HG03135 (cell line): ENCODE data around the gene RAP1GAP2.

Experiments
- ATAC-seq: cut with Tn5 transposase; IDR thresholded peaks from one replicate; pipeline ENCODE4 v1.9.1; 2021; ENCODE audit warnings: mild to moderate bottlenecking, moderate library complexity; ENCODE audit not compliant: unreplicated experiment

RAP1GAP2 gene

DNA sequence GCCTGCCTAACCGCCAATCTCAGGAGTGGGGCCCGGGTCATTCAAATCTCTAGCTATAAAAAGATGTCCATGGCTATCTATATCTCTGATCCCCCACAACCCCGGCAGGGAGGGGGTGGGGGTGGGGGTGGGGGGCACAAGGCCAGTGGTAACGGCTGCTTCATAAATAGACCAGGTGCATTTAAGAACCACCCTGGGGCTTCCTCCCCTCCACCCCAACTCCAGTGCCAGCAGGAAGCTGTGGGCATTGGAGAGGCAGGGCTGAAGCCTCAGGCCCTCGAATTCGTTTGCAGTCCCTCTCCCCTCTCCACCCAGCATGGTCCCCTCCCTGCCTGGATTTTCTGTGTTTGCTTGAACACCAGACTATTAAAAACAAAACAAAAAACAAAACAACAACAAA lies 56.0 kb downstream of the RAP1GAP2 start:
- ATAC-seq: no peak

DNA sequence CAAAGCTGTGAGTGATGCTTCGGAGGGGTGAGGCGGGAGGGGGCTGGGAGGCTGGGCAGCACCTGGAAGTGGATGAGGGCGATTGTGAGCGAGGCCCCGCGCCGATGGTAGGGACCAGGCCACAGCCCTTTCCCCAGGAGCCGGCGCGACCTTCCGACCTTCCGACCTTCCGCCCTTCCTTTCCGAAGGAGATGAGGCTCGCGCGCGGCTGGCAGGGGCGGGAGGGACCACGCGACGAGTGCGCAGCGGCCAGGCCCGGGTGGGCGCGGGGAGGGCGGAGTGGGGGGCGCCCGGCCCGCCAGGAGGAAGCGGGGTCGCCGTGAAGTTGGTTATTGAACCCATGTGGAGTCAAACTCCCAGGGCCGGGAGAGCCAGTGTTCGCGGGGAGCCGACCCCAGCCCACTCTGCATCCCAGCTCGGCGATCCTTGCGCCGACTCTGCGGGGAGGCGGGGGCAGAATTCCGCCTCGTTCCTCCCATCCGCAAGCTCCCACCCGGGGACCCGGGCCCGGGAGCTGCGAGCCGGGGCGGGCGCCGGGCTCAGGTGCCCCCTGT lies 56.6 kb downstream of the RAP1GAP2 start:
- ATAC-seq: no peak

DNA sequence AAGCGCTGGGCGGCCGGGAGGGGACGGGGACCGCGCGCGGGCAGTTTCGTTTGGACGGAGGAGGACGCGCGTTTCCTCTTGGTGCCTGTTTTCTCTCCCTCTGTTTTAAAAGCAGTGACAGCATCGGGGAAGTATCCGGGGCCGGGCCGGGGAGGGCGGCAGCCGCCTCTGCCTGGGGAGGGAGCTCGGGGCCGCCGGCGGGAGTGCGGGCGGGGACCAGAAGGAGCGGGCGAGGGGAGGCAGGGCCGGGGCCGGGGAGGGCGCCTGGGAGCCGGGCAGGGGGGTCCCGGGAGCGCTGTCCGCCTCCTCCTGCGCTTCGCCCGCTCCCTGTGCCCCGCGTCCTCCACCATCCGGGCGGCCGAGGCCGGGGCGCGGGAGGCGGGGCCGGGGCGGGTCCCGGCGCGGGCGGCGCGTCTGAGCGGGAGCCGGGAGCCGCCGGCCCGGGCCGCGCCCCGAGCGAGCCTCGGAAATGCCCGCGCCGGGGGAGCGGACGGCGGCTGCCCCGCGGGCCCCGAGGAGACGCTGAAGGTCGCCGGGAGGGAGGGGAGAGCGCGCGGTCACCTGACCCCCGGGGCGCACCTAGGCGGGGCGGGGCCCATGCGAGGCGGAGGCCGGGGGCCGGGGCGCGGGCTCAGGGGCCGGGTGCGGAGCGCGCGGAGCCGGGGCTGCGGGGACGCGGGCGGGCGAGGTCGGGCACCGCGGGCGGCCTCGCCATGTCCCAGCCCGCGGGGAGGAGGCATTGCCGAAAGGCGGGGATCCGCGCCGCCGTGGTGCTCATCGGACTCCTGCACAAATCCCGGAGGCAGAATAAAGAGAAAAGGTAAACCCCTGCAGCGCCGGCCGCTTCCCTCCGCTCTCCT lies 57.3 kb downstream of the RAP1GAP2 start:
- ATAC-seq: no peak

DNA sequence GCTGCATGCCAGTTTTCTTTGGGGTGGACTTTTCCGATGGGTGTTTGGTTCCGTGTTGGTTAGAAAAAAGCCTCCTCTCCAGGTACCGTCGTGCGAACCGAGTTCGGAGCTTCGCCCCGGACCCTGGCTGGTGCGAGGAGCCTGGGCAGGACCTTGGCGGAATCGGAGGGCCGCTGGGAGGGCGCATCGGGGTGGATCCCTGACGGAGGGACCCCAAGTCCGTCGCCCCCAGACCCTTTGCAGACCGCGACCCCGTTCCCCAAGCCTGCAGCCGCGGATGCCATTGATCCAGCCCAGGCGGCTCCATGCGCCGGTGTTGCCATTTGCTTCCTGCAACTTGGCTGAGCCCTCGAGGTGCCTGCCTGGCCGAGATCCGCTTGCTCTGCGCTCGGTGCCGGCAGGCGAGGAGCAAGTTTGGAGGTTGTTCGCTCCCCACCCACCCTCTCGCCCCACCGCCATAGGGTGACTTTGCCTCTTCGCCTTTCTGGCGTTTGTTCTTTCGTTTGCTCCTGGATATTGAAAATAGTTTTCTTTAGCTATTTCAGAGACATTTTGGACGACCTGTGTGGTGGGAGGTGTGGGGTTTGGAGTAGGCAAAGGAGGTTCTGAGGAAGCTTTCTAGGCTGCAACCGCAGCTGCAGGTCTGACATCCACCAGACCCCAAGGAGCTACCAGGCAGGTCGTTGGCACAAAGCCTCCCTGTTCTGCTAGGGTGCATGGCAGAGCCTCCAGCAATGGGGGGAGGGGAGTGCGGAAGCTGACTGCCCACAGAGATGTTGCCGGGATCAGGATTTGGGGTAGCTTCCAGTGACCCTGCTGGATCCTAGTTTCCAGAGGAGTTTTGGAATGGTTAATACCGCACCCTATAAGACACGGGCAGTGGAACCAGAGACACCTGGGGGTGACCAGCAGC lies 58.2 kb downstream of the RAP1GAP2 start:
- ATAC-seq: no peak

DNA sequence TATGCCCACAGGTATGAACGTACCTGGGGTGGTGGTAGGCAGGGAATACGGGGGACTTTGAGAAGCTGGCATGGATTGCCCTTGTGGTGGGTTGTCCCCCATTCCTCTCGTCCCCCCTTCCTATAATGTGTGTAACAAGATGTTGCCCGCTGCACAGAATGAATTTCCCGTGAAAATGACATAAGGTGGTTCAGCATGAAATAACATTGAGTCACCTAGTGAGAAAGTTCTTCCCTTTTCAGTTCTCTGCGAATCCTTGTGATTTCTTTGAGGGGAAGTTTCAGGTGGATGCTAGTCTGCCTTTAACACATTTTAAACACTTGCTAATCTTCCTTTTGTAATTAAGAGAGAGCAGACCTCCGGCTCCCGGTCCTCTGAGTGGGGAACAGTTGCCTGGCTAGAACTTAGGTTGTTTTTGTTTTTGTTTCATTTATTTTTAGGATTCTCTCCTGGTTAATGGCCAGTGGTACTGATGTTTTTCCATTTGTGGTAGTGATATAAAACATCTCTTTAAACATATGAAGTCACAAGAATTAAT lies 58.9 kb downstream of the RAP1GAP2 start:
- no peak for ATAC-seq

DNA sequence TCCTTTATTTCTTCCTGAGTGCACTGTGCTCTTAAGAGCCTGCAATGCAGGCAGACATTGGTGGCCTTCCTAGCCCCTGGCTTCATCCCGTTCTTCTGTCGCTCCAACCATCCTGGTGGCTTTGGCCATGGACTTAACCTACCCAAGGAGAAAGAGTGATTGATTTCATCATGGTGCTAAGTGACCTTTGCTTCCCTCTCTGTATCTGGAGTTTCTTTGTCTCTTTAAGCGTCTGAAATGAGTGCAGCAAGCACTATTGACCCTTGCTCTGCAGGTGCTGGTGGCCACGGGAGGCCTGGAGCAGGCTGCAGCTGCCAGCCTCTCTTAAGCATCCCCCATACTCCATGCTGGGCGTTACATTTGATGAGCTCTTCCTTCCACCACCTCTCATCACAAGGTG lies 60.5 kb downstream of the RAP1GAP2 start:
- no peak for ATAC-seq

DNA sequence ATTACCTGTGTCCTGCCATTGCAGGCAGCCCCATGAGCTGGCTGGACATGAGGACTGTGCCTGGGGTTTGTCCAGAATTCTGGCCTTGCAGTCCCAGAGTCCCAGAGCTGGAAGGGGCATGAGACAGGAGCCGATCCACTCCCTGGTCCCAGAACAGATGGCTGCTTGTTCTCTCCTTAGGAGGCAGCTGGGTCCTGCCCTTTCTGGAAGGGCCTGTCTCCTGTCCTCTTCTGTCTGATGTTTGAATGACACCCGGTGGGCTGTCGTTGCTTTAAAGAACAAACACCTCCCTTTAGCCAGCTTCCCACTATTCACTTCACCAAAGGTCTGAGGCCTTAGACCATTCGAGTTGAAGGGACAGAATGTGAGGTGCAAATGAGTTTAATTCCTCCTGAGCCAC lies 63.8 kb downstream of the RAP1GAP2 start:
- no peak for ATAC-seq

DNA sequence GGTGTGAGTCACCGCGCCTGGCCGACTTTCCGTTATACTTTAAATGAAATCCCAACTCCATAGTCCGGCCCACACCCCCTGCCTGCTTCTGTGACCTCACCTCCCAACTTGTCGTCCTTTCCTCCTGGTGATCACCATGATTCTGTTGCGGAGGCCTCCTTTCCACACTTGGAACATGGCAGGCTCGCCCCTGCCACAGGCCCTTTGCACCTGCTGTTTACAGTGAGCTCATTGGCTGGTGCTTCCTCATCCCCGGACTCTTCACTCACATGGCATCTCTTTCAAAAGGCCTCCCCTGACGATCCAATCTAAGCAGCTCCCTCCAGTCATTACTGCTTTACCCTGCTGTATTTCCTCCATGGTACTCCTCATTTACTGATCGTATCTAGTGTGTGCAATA lies 64.6 kb downstream of the RAP1GAP2 start:
- ATAC-seq: no peak

DNA sequence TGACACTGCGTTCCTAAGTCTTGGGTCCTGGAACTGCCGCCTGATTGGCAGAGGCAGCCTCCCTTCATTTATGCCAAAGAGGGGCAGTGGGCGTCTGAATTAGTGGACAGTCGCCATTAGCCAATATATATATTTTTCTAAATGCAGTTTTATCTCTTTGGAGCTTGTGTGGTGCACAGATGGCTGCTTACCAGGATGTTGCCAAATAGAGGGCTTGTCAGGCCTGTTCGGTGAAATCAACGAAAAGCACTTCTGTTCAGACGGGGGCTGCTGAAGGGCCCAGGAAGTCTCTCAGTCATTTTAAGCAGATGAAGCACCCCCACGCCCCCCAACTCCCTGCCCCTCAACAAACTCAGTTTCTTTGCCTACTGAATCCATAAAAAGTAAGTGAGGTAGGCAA lies 66.0 kb downstream of the RAP1GAP2 start:
- ATAC-seq: no peak

DNA sequence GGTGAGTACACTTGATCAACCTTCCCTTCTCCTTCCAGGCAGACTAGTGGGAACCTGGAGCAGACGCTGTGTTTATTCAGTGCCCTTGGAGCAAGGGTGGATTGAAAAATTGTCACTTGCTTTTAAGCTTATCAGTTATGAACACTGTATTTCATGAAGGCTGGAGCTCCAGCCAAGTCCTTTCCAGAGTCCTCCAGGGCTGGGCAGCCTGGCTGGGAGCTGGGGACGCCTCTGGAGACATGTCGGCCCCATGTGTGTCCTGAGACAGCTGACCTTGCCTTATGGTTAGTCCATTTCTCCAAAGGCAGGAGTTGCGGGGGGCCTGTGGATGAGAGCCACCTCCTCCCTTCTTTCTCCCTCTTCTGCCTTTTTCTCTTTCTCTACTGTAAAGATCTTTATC lies 67.0 kb downstream of the RAP1GAP2 start:
- ATAC-seq: no peak

DNA sequence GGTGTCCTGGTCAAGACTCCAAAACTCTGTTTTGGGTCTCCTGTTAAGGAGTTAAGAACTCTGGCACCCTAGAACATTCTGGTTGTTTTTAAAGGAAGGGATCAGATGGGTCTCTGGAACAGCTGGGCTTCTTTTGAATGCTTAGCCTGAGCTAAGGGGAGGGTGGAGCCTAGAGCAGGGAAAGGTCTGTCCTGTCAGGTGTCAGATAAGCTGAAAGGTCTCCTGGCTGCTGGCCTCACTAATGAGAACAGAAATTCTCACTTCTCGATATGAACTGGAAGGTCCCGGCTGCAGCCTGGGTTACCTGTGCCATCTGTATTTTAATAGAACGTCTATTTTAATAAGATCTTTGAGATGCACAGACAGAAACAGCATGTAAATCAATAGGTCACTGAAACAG lies 69.0 kb downstream of the RAP1GAP2 start:
- no peak for ATAC-seq

DNA sequence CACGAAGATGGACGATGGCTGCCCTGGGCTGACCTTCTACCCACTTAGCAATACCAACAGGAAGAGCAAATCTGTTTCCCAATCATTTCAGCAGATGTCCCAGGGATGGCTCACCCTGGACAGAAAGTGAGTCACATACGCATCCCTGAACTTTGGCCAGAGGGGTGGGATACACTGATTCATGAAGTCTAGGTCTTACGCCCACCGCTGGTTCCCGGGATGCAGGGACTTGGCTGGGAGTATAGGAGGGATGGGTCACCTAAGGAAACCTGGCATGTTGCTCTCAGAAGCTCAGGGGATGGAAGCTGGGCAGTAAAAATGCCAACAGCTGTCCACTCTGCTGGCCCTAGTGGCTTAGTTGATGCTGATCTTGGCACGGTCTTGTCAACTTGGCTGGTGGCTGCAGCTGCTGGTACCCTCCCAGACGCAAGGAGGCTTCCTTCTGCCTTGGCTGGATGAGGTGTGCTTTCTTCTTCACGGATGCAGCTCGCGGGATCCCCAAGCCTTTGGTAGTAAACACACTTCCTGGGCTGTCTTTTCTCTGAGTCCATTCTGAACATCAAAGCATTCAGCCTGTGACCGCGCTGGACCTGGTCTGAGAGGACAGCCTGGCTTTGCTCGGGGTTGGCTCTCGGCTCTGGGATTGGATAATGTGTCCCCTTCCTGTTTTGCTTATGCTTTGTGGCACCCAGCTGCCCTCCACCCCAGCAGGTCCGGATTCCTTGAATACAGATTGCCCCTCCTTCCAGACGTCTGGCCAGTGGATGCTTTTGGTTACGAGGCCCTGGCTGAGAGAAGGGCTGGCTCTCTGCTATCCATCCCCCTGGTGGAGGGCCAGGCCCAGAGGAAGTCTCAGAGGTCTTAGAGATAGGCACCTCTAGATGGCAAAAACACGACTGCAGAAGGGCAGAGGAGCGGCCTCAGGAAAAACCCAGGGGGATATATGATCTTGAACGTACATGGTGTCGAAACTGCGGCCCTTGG lies 71.5 kb downstream of the RAP1GAP2 start:
- ATAC-seq: no peak

DNA sequence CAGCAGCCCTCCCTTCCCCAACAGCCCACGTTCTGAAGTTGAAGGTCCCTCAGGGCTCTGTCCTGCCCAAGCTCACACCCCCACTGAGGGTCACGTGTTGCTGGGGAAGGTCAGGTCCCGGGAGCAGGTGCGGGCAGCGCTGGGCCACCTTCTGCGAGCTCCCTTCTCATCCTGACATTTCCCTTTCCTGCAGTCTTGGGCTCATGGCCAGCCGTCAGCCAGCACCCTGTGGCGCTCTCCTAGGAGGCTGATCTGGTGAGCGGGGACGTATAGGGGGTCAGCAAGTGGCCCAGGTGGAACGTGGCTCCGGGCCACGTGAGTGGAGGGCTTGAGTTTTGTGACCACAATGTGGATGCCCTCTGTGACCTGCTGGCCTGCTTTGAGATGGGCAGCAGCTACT lies 73.4 kb downstream of the RAP1GAP2 start:
- ATAC-seq: no peak

DNA sequence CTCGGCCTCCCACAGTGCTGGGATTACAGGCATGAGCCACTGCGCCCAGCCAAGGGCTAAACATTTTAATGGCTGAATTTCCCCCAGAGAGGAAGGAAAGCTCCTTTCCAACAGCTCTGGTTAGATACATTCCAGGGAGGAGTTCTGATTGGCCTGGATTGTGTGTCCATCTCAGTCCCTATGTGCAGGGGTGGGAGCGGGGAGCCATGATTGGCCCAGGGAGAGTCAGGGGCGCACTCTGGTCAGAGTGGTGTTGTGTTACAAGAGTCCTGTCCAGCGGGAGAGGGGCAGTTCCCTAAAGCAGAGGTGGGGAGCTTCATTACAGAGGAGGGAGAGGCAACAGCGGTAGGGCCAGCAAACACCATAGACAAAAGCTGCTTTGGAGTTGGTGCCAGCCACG lies 75.0 kb downstream of the RAP1GAP2 start:
- ATAC-seq: no peak

DNA sequence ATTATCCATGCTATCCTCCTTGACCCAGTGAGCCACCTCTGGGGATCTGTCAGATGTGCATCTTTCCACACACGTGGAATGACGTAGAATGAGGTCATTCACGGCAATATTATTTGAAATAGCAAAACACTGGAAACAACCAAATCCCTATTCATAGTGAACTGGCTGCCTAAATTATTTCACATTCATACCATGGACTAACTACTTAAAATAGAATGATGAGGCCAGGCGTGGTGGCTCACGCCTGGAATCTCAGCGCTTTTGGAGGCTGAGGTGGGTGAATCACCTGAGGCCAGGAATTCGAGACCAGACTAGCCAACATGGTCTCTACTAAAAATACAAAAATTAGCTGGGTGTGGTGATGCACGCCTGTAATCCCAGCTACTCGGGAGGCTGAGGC lies 75.5 kb downstream of the RAP1GAP2 start:
- ATAC-seq: no peak

DNA sequence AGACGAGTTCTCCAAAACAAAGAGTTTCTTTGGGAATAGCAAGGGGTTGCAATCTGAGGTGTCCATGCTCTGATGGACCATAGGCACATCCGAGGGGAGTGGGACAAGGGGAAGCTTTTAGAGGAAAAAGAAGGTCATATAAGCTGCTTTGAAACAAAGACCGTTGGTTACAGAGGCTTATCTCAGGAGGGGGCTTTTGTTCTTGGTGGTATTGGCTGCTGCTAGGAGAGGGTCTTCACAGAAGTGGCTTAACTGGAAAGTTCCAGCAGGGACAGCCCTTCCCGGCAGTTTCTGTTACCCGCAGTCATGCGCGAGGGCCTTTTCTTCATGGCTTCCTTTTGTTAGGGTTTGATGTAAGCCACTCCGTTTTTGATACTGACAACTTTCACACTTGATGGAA lies 76.0 kb downstream of the RAP1GAP2 start:
- no peak for ATAC-seq

DNA sequence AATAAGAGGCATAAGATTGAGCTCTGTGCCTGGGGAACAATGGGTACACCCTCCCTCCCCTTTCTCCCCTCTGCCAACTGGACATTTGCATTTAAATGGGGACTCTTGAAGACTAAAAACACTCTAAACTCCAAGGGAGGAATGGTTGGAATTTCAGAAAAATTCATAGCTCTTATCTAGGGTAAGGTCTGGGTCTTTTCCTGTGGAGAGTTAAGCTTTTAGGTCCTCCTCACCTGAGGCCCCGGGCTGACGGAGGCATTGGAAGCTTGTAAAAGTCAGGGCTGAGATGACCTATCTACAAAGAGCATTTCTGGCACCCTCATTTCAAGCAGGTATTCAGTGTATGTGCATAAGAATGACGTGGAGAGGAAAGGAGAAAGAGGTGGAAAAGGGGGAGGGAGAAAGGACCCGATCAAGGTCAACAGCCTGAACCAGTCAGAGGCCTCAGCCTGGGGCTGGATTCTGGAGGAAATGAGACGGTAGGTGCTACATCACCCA lies 78.0 kb downstream of the RAP1GAP2 start:
- ATAC-seq: no peak

DNA sequence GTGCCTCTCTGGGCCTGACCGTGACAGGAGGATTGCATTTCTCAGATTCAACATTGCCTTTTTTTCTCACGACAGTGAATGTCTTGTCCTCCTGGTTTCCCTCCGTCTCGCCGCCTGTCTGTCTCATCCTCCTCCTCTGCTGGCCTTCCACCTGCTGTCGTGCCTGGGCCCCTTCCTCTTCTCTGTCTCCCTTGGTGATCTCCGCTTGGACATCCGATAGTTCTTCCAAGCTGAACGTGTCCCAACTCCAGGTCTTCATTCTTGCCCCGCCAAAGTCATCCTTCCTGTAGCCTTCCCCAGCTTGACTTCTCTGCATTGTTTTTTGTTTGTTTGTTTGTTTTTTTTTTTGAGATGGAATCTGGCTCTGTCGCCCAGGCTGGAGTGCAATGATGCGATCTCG lies 79.4 kb downstream of the RAP1GAP2 start:
- no peak for ATAC-seq

DNA sequence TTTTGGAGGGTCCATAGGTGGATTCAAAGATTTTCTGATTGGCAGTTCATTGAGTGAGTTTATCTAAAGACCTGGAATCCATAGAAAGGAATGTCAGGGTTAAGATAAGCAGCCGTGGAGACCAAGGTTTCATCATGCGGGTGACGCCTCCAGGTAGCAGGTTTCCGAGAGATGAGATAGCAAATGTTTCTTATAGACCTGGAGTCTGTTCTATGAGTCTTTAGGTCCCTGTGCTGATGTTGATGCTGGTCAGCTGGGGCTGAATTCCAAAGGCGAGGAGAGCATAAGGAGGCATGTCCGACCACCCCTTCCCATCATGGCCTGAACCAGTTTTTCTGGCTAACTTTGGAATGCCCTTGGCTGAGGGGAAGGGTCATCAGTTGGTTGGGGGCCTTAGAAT lies 80.2 kb downstream of the RAP1GAP2 start:
- ATAC-seq: no peak

DNA sequence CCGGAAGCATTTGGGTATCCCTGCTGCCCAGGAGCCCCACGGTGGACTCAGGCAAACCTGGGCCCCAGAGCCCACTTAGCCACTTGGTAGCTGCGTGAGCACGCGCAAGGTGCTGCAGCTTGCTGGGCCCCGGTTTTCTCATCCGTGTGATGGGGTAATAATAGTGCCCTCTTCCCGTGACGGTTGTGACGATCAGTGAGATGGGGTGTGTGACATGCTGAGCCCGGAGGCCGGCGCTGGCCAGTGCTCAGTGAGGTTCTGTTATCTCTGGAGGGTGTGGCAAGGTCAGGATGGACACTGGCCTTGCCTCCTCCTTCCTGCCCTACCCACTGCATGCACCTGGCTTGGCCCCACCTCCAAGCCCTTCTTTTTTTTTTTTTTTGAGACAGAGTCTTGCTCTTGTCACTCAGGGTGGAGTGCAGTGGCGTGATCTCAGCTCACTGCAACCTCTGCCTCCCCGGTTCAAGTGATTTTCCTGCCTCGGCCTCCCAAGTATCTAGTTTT lies 82.6 kb downstream of the RAP1GAP2 start:
- ATAC-seq: no peak
